ENCODE data around the gene CBARP. TPM values are rescaled to one million over a fixed set of nuclear protein-coding genes. Genes with fewer than 3 reads are reported as not detected.

Gene CBARP
- total and polyA plus RNA-seq, 9 of the 15 experiments (the other 6 are each of a cell fraction or from before 2014, with no cell fraction given) = 0.03 to 8.9 (median 1.2) TPM; not detected in 1

GRCh38 chr19:1274852-1275259 is 37.1 kb upstream of the CBARP start (continued):
- TF ChIP-seq ZNF318 (IDR thresholded peaks at IDR 0.05; ENCODE audit: borderline replicate concordance in 1 of 2, low read depth in 1 of 2) = no peak
- no peak for TF ChIP-seq SIRT6 (IDR thresholded peaks at IDR 0.05; ENCODE audit: low read depth, low read length)
- no peak for TF ChIP-seq MLX (CRISPR knock-in tag; conservative IDR thresholded peaks at IDR 0.05)
- no peak for TF ChIP-seq SMAD1 (IDR thresholded peaks at IDR 0.05; ENCODE audit: low read depth, low read length, partially characterized antibody)
- TF ChIP-seq ZNF316 (IDR thresholded peaks at IDR 0.05) = no peak
- TF ChIP-seq ZNF24 (IDR thresholded peaks at IDR 0.05) = no peak
- no peak for TF ChIP-seq HDAC2 (IDR thresholded peaks at IDR 0.05)
- no peak for TF ChIP-seq GATAD2A (IDR thresholded peaks at IDR 0.05)
- no peak for TF ChIP-seq SRSF9 (IDR thresholded peaks at IDR 0.05; ENCODE audit: borderline replicate concordance, low read depth, low read length)
- TF ChIP-seq LEF1 (IDR thresholded peaks at IDR 0.05) = no peak
- TF ChIP-seq ZBTB8A (IDR thresholded peaks at IDR 0.05; ENCODE audit: partially characterized antibody) = no peak
- TF ChIP-seq SREBF2 (CRISPR knock-in tag; IDR thresholded peaks at IDR 0.05) = no peak
- TF ChIP-seq ZNF79 (CRISPR knock-in tag; IDR thresholded peaks at IDR 0.05; ENCODE audit: low read depth) = no peak
- TF ChIP-seq HNRNPH1 (optimal IDR thresholded peaks at IDR 0.05; ENCODE audit: low read depth, low read length) = no peak
- TF ChIP-seq U2AF2 (optimal IDR thresholded peaks at IDR 0.05; ENCODE audit: low read depth, low read length) = no peak
- no peak for TF ChIP-seq NBN (IDR thresholded peaks at IDR 0.05; ENCODE audit: low read depth)
- no peak; the same call in 1 of the 2 replicates for TF ChIP-seq MAFF (IDR thresholded peaks at IDR 0.05; ENCODE audit: low read length)
- TF ChIP-seq ZNF668 (CRISPR knock-in tag; IDR thresholded peaks at IDR 0.05) = no peak
- TF ChIP-seq MIER1 (IDR thresholded peaks at IDR 0.05; ENCODE audit: low read depth) = no peak
- no peak for TF ChIP-seq ZNF121 (CRISPR knock-in tag; conservative IDR thresholded peaks at IDR 0.05)
- TF ChIP-seq FOXO4 (CRISPR knock-in tag; IDR thresholded peaks at IDR 0.05) = no peak

All from K562 (cell line).